Stimulated activated CD8-positive, alpha-beta memory T cell treated with anti-CD3 and anti-CD28 coated beads, Interleukin-15, amount 100 ng/mL, for 4 hours (primary cell): ENCODE data around the gene ETNK2.
"Not testable (repeated sequence)": the region's sequence is repeated elsewhere in the genome, so short reads cannot be mapped to it uniquely, and the experiment has no call there.

ENCODE experiments used
- DNase-seq, 2 donors: peaks; one replicate each; pipeline ENCODE4 v3.0.0-alpha.2; 2020; ENCODE audit warnings: low read depth in 2 of 2

The ETNK2 gene

GRCh38 chr1:204098683-204099082 lies 53.2 kb downstream of the ETNK2 start:
- DNase-seq = no peak

- no peak for DNase-seq
These were observed 54.9 kb downstream of the ETNK2 start for GRCh38 chr1:204096931-204097330.

GRCh38 chr1:204094856-204095634 lies 56.8 kb downstream of the ETNK2 start:
- DNase-seq = no peak

- no peak for DNase-seq
These were observed 57.5 kb downstream of the ETNK2 start for GRCh38 chr1:204094313-204094729.

GRCh38 chr1:204093781-204094180 lies 58.1 kb downstream of the ETNK2 start:
- DNase-seq = no peak

GRCh38 chr1:204093421-204093717 lies 58.5 kb downstream of the ETNK2 start:
- no peak for DNase-seq

- DNase-seq = no peak
These were observed 59.0 kb downstream of the ETNK2 start for GRCh38 chr1:204092632-204093420.

- DNase-seq = no peak
These were observed 60.0 kb downstream of the ETNK2 start for GRCh38 chr1:204091787-204092312.

GRCh38 chr1:204091066-204091465 lies 60.8 kb downstream of the ETNK2 start:
- DNase-seq = no peak

- DNase-seq = not testable (repeated sequence)
These were observed 61.7 kb downstream of the ETNK2 start for GRCh38 chr1:204090132-204090531.

GRCh38 chr1:204089044-204089751 lies 62.6 kb downstream of the ETNK2 start:
- no peak for DNase-seq

GRCh38 chr1:204088596-204088995 lies 63.2 kb downstream of the ETNK2 start:
- DNase-seq = no peak

- no peak for DNase-seq
These were observed 63.8 kb downstream of the ETNK2 start for GRCh38 chr1:204087893-204088528.

GRCh38 chr1:204087181-204087892 lies 64.5 kb downstream of the ETNK2 start:
- DNase-seq = no peak

- no peak for DNase-seq
These were observed 66.0 kb downstream of the ETNK2 start for GRCh38 chr1:204085876-204086275.

GRCh38 chr1:204084247-204084772 lies 67.5 kb downstream of the ETNK2 start:
- DNase-seq = no peak

- DNase-seq = no peak
These were observed 68.4 kb downstream of the ETNK2 start for GRCh38 chr1:204083491-204083890.

GRCh38 chr1:204081791-204082513 lies 69.9 kb downstream of the ETNK2 start:
- no peak for DNase-seq

- DNase-seq = no peak
These were observed 70.6 kb downstream of the ETNK2 start for GRCh38 chr1:204081164-204081790.
